ENCODE data around the gene NDUFA3. TPM values are rescaled to one million over a fixed set of nuclear protein-coding genes. Genes with fewer than 3 reads are reported as not detected.
"Not testable (repeated sequence)": the region's sequence is repeated elsewhere in the genome, so short reads cannot be mapped to it uniquely, and the experiment has no call there.

NDUFA3 gene
- total RNA-seq = 19.2 and 23.4 TPM in 2 replicates

GRCh38 chr19:54102421-54103169 lies at the start of gene NDUFA3:
TSS of gene NDUFA3 (plus strand) at chr19:54102855. CDS start at chr19:54102879, 24 bp downstream.
- peak; percentile 99 for DNase-seq (ENCODE audit: low read depth in 2 of 2)

- DNase-seq (ENCODE audit: low read depth in 2 of 2) = no peak
Measured at GRCh38 chr19:54062643-54063042, 40.0 kb upstream of the NDUFA3 start.

- DNase-seq (ENCODE audit: low read depth in 2 of 2) = no peak
Measured at GRCh38 chr19:54063350-54064116, 39.1 kb upstream of the NDUFA3 start, which contains the start of gene VSTM1. TSS of gene VSTM1 (minus strand) at chr19:54063897. CDS start at chr19:54063777, 120 bp downstream.

GRCh38 chr19:54069470-54069869 lies 33.2 kb upstream of the NDUFA3 start:
- DNase-seq (ENCODE audit: low read depth in 2 of 2) = no peak

GRCh38 chr19:54073829-54074228 lies 28.8 kb upstream of the NDUFA3 start:
- DNase-seq (ENCODE audit: low read depth in 2 of 2) = no peak

GRCh38 chr19:54074851-54075250 lies 27.8 kb upstream of the NDUFA3 start:
- DNase-seq (ENCODE audit: low read depth in 2 of 2) = no peak

- no peak for DNase-seq (ENCODE audit: low read depth in 2 of 2)
Measured at GRCh38 chr19:54077334-54077733, 25.3 kb upstream of the NDUFA3 start.

GRCh38 chr19:54081032-54081431 lies 21.6 kb upstream of the NDUFA3 start, which contains the start of gene TARM1:
TSS of gene TARM1 (minus strand) at chr19:54081365. CDS start at chr19:54081340, 25 bp downstream.
- no peak for DNase-seq (ENCODE audit: low read depth in 2 of 2)

- no peak for DNase-seq (ENCODE audit: low read depth in 2 of 2)
Measured at GRCh38 chr19:54084410-54084809, 18.2 kb upstream of the NDUFA3 start.

- no peak for DNase-seq (ENCODE audit: low read depth in 2 of 2)
Measured at GRCh38 chr19:54094426-54095000, 8.1 kb upstream of the NDUFA3 start.

GRCh38 chr19:54095136-54095858 lies 7.4 kb upstream of the NDUFA3 start:
- no peak for DNase-seq (ENCODE audit: low read depth in 2 of 2)

- DNase-seq (ENCODE audit: low read depth in 2 of 2) = peak; percentile 40 to 48
Measured at GRCh38 chr19:54095859-54096616, 6.6 kb upstream of the NDUFA3 start.

GRCh38 chr19:54096617-54097106 lies 6.0 kb upstream of the NDUFA3 start:
- DNase-seq (ENCODE audit: low read depth in 2 of 2) = peak in 1 of 2 donors; percentile 19

GRCh38 chr19:54099190-54099902 lies 3.3 kb upstream of the NDUFA3 start:
- no peak for DNase-seq (ENCODE audit: low read depth in 2 of 2)

GRCh38 chr19:54099903-54100255 lies 2.8 kb upstream of the NDUFA3 start:
- not testable (repeated sequence) for DNase-seq (ENCODE audit: low read depth in 2 of 2)

GRCh38 chr19:54100561-54100960 lies 2.1 kb upstream of the NDUFA3 start, which contains the start of gene OSCAR:
TSS of gene OSCAR (minus strand) at chr19:54100803. CDS start at chr19:54100792, 11 bp downstream.
- DNase-seq (ENCODE audit: low read depth in 2 of 2) = no peak

GRCh38 chr19:54104998-54105715 lies 2.5 kb downstream of the NDUFA3 start:
- DNase-seq (ENCODE audit: low read depth in 2 of 2) = no peak

GRCh38 chr19:54105796-54106195 lies 3.1 kb downstream of the NDUFA3 start:
- DNase-seq (ENCODE audit: low read depth in 2 of 2) = no peak

- DNase-seq (ENCODE audit: low read depth in 2 of 2) = no peak
Measured at GRCh38 chr19:54106716-54107115, 4.1 kb downstream of the NDUFA3 start.
